CMK (cell line): ENCODE results near the gene TBC1D22A.

Experiments used
- DNase-seq: peaks from one replicate; pipeline ENCODE4 v3.0.0-alpha.2; 2010; ENCODE audit warnings: low read depth

TBC1D22A gene

DNA sequence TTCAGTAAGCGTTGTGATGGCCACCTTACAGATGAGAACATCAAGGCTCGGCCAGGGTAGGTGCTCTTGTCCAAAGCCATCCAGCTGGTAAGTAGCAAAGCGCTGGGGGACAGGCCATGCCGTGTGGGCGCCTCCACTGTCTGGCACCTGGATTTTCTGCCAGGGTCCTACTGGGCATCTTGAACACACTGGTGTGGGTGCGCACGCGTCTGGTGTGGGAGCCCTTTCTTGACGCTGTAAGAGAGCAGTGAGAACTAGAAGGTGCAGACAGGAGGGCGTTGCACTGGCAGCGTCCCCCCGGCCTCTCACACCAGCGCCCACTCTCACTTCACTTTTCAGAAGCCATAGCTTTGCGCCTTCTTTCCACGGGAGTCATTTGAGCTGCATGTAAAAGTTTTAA lies 296.6 kb downstream of the TBC1D22A start:
- no peak for DNase-seq

DNA sequence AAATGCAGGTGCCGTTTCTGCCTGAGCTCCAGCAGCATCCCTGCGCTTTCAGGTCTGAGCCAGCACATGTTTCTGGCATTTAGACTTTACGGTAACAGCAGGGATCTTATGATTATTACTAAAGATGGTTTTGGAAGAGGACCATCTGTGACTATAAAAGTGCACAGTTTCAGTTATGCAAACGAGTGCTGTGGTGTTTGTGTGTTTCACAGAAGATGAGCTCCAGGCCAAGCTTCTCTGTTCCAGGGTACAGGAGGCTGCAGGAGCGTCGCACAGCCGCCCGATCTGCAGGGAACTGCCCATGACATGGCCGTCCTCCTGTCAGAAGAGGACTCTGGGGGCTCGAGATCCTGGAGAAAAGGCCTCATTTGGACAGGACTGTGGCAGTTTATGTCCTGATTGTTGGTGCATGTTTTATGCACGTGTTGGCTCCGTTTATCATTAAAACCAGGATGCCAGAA lies 297.3 kb downstream of the TBC1D22A start:
- DNase-seq = no peak

DNA sequence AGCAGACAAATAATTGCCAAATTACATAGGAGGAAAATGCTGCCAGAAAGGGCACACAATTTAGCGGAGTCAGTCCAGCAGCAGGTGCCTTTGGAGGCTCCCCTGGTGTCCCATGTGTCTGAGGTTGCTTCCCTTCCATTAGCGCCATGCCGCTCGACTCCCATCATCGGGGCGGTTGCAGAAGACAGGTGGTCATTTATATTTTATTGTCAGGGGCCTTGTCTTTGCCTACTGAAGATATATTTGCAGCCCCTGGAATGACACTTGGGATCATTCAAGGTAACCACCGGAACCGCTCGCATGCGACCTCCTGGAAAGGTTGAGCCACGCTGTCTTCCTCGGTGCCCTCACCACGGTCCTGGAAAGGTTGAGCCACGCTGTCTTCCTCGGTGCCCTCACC lies 298.3 kb downstream of the TBC1D22A start:
- DNase-seq = no peak

DNA sequence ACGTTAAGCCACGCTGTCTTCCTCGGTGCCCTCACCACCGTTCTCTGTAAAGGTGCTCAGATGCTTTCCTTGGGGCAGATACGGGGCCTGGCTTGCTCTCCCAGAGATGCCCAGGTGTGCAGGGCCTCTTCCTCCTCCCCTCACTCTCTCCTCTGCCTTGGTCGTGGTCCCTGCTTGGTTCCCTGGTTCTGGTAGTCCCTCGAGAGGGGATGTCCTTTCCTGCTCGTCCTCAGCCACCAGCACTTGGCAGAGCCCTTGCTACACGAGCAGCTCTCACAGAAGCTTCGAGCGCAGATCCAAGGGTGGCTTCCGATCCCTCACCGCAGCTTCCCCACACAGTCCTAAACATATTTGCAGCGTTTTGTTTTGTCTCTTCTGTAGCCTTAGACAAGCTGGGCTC lies 298.8 kb downstream of the TBC1D22A start:
- DNase-seq = no peak

DNA sequence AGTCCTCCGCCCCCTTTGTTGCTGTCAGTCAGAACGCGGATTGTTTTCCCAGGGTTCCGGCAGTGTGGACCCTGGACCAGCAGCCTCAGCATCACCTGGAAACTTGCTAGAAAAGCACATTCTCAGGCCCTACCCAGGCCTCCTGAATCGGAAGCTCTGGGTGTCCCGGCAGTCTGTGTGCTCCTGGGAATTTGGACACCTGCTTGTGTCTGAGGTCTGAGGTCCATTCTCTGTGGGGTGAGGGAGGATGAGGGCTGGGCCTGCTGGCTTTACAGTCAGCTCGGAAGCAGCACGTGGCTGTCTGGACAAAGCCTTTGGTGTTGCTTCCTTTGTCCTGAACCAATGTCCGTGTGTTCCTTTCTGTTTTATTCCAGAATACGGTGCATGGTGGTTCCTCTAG lies 299.7 kb downstream of the TBC1D22A start:
- no peak for DNase-seq

DNA sequence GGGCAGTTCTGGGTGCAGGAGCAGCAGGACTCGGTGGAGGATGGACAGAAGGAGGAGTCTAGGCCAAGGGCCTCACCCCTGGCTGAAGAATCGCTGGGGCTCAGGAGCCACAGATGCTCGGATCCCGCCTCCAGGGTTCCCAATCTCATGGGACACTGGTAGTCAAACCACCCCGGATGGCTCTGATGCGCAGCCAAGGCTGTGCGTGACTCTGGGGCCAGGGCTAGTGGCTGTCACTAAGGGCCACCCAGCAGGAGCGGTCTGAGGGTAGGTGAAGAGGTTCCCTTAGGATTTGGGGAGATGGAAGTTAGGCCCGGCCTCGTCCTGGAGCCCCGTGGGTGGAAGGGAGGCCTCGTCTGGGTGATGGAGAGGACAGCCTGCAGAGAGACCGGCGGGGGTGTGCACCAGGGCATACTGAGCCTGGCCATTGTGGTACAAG lies 300.6 kb downstream of the TBC1D22A start:
- no peak for DNase-seq

DNA sequence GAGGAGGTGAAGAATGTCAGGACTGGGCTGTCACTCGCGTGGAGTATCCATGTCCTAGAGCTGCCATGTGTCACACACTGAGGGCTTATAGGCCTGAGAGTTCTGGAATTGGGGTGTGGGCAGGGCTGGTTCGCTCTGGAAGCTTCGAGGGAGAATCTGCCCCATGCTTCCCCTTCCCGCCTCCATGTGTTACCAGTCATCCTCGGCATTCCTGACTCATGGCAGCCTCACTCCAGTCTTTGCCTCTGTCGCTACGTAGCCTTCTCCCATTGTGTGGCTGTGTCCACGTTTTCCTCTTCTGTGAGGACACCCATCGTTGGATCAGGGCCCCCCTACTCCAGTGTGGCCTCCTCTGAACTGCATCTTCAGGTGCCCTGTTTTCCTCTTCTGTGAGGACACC lies 301.2 kb downstream of the TBC1D22A start:
- no peak for DNase-seq

DNA sequence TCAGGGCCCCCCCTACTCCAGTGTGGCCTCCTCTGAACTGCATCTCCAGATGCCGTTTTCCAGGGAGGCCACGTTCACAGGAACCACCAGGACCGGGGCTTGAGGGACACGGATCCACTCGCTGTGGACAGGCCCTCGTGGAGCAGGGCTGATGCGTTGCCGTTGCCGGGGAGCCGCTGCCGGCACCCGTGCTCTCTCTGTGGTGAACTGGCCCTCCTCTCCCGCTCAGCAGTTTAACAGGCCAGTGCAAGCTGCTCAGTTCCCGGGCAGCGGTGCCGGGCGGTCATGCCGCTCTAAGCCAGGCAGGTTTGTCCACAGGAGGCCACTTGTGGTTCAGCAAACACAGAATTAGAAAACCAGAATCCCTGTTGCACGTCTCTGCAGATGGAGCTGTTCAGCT lies 301.6 kb downstream of the TBC1D22A start:
- DNase-seq = no peak

DNA sequence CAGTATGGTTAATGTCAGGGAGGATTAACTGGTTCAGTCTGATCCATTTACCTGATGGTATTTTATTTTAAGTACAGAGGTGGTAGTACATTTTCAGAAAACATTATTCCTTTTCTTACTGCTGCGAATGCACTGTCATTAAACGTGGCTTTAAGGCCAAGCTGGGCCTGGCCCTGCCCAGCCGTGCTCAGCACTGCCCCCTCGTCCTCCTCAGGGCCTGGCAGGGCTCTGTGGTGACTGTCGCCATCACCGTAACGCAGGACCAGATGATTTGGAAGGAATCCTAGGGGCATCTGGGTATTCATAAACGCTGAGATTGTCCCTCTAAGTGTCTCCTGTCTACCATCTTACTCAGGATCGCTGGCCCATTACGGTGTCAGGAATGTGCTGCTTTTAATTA lies 302.0 kb downstream of the TBC1D22A start:
- no peak for DNase-seq

DNA sequence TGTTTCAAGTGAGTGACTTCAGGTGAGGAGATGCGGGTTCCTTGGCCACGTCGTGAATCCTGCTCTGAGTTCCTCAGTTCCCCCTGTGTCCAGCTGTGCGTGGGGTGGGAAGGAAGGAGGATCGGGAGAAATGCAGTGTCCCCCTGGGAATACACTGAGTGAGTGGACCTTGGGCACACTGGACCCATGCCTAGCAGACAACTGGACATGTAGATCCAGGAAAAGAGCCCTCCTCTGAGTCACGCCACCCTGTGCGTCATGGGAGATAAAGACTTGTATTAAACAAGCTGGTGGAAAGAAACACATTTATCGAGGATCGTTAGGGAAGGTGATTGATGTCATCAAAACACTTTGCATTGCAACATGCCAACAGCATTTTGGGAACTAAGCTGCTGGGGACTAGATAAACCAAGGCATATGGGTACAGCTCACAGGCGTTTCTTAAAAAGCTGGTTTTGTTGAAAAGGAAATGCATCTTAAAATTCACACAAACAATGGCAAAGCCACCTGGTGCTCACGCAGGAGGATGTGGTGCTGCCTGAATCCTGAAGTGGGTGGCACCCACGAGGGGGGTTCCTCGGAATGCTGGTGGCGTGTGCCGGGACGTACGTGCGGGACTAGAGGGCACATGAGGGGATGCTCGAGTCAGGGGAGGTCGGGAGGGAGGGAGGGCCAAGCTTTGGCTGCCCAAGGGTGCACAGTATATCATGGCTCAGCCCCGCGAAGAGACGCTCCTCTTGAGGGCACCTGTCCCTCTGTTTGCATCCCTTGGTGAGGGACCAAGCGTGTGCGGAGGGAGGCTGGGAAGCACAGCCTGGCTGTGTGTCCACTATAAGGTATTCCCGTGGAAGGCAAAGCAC lies 303.5 kb downstream of the TBC1D22A start:
- no peak for DNase-seq

DNA sequence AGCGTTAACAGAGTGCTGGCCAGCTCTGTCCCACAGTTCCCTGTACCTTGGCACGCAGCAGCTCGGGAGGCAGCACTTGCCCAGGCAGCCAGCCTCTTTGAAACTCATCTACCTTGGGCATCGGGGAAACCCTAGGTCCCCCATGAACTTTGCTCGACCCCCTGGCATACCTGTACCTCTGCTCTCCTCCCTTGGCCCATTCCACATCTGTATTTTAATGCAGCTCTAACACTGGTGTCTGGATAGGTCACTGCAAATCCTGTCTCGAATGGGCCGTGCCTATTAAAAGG lies 304.1 kb downstream of the TBC1D22A start:
- no peak for DNase-seq

DNA sequence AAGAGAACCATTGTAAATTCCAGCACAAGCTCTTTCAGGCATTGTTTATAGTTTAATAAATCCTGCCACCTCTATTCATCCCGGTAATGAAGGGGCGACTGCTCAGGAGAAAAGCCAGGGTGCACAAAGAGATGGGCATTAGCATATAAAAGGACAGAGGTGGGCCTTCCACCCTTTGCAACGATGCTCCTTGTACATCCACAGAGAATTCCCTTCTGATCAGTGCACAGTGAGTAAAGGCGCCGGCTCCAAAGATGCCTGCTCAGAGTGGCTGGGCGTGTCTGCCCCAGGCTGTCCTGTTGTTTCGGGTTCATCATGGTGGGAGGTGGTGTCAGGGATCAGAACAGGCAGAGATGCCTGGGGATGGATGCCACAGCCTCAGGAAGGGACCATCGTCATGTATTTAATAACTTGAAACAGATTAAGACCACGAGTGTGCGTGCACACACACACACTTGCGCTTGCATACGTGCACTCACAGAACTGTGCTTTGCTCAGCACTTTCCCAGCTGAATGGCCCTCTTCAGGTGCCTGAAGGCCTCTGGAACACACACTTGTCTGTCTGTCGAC lies 305.0 kb downstream of the TBC1D22A start:
- DNase-seq = no peak

DNA sequence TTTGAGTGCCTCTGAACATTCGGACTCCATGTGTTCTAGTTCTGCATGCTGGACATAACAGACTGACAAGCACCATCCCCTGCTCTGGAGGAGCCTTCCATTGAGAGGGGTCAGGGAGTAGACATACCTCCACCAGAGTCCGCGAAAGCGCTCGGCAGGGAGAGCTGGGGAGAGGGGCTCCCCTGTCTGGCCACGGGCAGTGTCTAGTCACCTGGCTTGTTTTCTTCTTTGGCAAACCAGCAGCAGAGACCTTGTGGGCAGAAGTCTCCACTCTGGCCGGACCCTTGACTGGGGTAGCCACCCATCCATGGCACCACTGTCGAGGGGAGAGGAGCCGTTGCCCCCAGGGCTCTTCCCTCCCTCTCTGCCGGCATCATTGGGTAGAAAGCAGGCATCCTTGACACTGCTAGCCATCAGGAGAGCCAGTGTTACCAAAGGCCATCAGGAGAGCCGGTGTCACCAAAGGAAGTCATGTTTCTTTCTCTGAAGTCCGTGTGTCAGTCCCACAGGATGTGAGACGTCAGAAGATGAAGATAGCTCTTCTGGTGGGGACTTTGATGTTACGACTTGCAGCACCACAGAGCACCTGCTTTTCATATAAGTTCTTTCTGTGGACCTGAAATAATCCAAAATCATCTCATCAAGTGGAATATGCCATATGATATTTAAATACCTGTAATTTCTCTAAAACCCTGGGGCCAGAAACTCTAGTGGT lies 305.6 kb downstream of the TBC1D22A start:
- no peak for DNase-seq

DNA sequence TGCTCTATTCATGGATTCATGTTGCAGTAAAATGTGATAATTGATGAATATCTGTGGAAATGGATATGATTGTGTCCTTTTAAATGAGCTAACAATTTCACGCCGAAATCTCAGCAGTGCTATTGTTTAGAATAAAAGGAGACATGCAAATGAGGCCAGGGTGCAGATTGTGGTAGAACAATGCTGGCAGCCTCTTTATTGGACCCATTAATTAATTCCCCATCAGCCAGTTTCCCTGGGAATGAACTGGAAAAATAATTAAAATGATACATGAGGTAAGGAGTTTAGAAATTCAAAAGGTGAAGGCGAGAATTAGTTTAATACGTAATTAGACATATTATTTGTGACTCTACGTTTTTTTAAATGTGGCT lies 306.2 kb downstream of the TBC1D22A start:
- DNase-seq = no peak

DNA sequence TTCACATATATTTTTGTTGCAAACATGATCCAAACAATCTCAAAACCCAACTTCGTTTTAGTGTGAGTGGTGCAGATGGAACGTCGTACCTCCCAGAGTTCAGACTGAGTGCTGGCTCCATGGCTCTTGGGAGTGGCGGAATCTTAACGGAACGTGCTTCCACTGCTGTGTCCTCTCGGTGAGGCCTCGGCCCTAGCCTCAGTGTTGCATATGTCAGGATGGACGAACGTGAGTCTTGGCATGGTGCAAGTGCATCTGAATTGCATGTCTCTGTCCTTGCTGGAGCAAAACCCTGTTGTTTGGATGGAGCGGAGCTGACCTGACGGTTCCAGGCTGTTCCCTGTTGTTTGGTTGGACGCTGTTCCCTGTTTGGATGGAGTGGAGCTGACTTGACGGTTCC lies 306.8 kb downstream of the TBC1D22A start:
- DNase-seq = no peak

DNA sequence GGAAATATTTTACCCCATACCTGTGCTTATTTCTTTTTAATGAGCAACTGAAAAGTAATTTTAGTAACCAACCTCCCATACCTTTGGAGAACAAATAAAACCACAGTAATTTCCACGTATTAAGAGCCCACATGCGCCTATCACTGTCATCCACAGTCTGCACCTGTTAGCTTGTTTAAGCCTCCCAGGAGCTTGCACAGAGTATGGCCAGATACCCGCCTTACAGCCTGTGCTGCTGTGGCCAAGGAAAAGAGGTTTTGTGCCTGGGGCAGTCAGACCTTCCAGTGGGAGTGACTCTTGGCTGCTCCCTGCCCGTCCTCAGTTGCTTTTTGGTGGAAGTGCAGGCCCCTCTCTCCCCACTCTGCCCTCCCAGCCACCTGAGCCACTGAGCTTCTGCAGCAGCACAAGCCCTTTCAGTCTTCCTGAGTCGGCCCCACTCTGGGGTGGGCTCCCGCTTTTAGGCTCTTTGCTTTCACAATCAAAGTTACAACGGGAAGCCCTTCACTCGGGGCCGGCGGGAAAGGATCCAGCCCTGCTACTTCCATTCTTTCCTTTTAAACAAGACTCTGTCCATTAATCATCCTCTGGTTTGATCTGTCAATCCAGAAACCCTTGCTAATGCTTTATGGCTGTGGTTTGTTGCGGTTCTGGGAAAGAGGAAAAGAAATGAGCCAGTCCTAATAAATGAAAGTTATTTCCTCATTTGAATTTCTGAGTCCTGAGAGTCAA lies 308.8 kb downstream of the TBC1D22A start:
- DNase-seq = no peak

DNA sequence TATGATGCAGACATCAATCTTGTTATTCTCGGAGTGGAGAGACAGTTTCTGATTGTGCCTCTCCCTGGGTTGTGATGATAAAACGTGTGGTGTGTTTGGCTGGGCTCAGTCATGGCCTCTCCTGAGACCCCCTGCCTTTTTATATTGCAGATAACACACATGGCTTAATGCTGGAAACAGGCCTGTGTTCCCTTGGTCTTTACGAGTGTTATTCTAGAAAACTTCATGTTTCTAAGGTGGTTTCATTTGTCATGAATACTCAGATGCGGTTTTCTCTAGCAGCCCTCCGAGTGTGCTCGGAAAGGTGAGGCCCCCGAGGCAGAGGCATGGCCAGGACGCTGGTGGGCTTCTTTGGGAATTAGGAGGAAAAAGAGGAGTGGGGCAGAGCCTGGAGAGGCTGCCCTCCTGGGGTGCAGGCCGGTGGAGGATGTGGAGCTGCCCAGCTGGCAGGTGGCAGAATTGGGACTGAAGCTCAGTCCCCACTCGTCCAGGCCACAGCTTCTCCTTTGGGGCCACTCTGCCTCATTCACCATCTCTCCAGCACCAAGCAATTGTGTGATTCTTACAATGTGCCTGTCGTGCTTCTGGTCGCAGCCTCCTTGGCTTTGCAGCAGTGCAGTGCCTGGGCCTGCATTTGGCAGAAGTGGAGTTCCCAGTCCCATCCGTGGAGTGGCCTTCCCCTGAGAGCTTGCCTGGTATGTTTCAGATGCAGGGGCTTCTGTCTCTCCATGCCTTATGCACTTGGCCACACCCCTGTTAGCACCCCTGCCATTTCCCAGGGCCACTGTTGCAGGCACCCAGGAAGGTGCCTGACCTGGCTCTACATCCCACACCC lies 309.6 kb downstream of the TBC1D22A start:
- no peak for DNase-seq

DNA sequence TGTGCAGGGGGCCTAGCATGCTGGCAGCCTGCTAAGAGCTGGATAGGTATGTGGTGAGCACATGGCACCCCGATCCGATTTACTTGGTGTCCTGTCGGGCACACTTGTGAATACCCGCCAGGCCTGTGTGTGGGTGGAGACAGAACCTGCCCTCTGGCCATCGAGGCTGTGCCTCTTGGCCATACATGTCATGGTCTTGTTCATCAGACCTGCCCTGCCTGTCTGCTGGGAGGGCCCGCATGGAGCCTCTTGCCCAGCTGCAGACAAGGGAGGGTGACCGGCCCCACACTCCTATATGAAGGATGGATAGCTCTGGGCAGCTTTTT lies 310.2 kb downstream of the TBC1D22A start:
- DNase-seq = no peak

DNA sequence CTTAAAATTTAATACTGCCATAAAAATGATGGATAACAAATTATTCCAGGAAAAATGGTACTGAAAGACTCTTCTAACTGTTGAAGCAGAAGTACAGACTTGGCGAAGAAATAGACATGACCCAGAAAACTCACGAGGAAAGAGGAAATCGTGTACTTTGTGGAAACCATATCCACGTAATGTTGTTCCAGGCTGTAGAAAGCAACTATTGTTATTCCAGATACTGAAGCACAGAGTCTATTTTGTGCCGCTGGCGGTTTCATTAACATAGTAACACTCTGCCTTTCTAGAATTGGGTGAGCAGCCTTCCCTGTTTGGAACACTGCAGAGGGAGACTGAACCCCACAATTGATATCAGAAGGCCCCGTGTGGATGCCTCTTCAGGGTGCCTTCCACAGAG lies 310.6 kb downstream of the TBC1D22A start:
- no peak for DNase-seq

DNA sequence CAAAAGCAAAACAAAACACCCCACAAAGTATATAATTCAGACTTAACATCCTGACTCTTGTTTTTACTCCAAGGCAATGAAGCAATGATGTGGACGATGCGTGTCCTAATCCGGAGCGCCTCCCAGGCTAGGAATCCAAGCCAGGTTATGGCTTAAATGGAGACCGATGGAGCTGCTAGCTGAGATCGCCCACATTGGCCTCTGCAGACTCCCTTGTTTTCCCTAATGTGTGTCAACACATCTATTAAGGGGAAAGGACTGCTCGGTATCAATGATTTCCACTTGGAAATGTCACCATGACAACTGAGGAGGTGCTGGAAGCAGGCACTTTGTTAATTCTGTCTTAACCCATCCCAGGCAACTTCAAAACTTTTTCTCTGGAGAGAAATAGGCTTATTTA lies 311.7 kb downstream of the TBC1D22A start:
- no peak for DNase-seq

DNA sequence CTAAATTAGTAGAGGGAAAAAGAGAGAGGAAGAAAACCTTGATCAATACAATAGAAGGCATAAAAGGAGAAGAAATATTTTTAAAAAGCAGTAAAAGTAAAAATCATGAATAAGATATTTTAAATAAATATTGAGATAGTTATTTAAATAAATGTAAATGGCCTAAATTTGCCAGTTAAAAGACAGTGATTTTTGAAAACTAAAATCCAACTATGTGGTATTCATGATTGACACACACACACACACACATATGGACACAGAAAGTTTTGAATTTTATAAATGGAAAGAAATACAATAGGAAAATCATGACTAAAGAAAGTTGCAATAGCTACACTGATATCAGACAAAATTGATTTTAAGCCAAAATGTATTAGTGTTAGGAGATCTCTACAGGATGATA lies 313.1 kb downstream of the TBC1D22A start:
- DNase-seq = no peak

DNA sequence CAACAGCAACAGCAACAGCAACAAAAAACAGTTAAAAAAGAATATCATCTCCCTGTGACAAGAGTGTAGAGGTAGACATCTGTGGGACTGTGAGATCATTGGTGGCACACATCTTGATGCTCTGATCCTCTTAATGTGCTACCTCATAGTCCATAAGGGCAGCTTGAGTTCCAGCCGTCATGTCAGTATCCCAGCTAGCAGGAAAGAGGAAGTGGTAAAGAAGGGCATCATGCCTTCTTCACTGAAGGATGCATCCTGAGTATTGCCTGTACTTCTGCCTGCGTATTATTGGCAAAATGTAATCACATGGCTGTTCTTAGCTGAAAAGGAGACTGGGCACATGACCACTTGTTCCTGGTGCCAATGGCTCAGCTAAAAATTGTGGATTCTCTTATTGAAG lies 314.3 kb downstream of the TBC1D22A start:
- no peak for DNase-seq
